SK-N-SH (cell line): ENCODE data around the gene ISYNA1. TPM values are rescaled to one million over a fixed set of nuclear protein-coding genes. Genes with fewer than 3 reads are reported as not detected.
A peak's percentile ranks its signal among the peaks of the same experiment; 100 is the strongest.

ENCODE experiments used
- CTCF ChIA-PET: fragments of 300-600, 350-600 bp; formaldehyde crosslinking; extraction: SDS; loops from one replicate; lab custom pipeline; 2021; lab: Yijun Ruan, JAX
- POLR2A ChIA-PET: fragments of 350-600 bp; sonication (Branson Sonifier 250); formaldehyde crosslinking; extraction: SDS; loops from one replicate; lab custom pipeline; 2020; ENCODE audit warnings: antibody characterized with exemption, inconsistent platforms; lab: Yijun Ruan, JAX
- DNase-seq: peaks from one replicate; pipeline ENCODE4 v3.0.0; 2012
- H2AFZ ChIP-seq: fragments of 200-600 bp; sonication (generic); 2 replicates; pipeline ENCODE4 v1.8.1; 2016; ENCODE audit warnings: antibody characterized with exemption, mild to moderate bottlenecking, low read depth
- H3F3A ChIP-seq: fragments of 200-600 bp; sonication (generic); replicated peaks from 2 replicates; pipeline ENCODE3; 2016; ENCODE audit warnings: antibody characterized with exemption, mild to moderate bottlenecking; ENCODE audit not compliant: insufficient read depth
- H3K27ac ChIP-seq, 2 experiments: fragments of 200-500 bp in 1 of 2; fragments of 200-600 bp in 1 of 2; sonication (Bioruptor generic) in 1 of 2; sonication (generic), shearing (Covaris generic) in 1 of 2; 2 replicates each; pipeline versions ENCODE4 v1.5.1 to v1.6.1; 2014 to 2016; ENCODE audit warnings: low read depth in 2 of 2, inconsistent platforms in 1 of 2, low read length in 1 of 2, mild to moderate bottlenecking in 1 of 2, mixed read lengths in 1 of 2
- H3K27me3 ChIP-seq: fragments of 200-600 bp; sonication (generic), shearing (Covaris generic); 2 replicates; pipeline ENCODE4 v1.6.1; 2016; ENCODE audit warnings: mixed run types; ENCODE audit not compliant: insufficient read depth
- H3K36me3 ChIP-seq, 2 experiments: fragments of 200-500 bp in 1 of 2; fragments of 200-600 bp in 1 of 2; sonication (Bioruptor generic) in 1 of 2; sonication (generic) in 1 of 2; replicated peaks in 1 of 2; 2 replicates each; pipeline versions ENCODE3 to v1.5.1; 2014 to 2016; ENCODE audit warnings: low read length in 1 of 2, mild to moderate bottlenecking in 1 of 2; ENCODE audit not compliant: insufficient read depth in 2 of 2, control insufficient read depth in 1 of 2
- H3K4me1 ChIP-seq, 2 experiments: fragments of 200-500 bp in 1 of 2; fragments of 200-600 bp in 1 of 2; sonication (Bioruptor generic) in 1 of 2; sonication (generic), shearing (Covaris generic) in 1 of 2; 2 replicates each; pipeline versions ENCODE4 v1.5.1 to v1.6.1; 2014 to 2016; ENCODE audit warnings: low read depth in 1 of 2, low read length in 1 of 2, mixed run types in 1 of 2; ENCODE audit not compliant: insufficient read depth in 2 of 2, control insufficient read depth in 1 of 2
- H3K4me2 ChIP-seq: fragments of 200-600 bp; sonication (generic), shearing (Covaris generic); 2 replicates; pipeline ENCODE4 v1.6.1; 2017; ENCODE audit warnings: mixed run types
- H3K4me3 ChIP-seq, 2 experiments: fragments of 200-500 bp in 1 of 2; fragments of 200-600 bp in 1 of 2; sonication (Bioruptor generic) in 1 of 2; sonication (generic), shearing (Covaris generic) in 1 of 2; 2 replicates each; pipeline versions ENCODE4 v1.5.1 to v1.8.1; 2014 to 2016; ENCODE audit warnings: low read depth in 2 of 2, inconsistent platforms in 1 of 2, low read length in 1 of 2, mild to moderate bottlenecking in 1 of 2, mixed read lengths in 1 of 2, moderate library complexity in 1 of 2
- H3K79me2 ChIP-seq: fragments of 200-600 bp; sonication (generic); 2 replicates; pipeline ENCODE4 v1.8.1; 2017; ENCODE audit warnings: mild to moderate bottlenecking; ENCODE audit not compliant: insufficient read depth
- H3K9ac ChIP-seq: fragments of 200-600 bp; sonication (generic); 2 replicates; pipeline ENCODE4 v1.6.1; 2017; ENCODE audit warnings: mixed run types
- H3K9me2 ChIP-seq: fragments of 200-600 bp; sonication (generic); 2 replicates; pipeline ENCODE4 v1.6.1; 2017; ENCODE audit warnings: mixed run types
- H3K9me3 ChIP-seq: fragments of 200-600 bp; sonication (generic); 2 replicates; pipeline ENCODE4 v1.6.1; 2017; ENCODE audit warnings: mixed run types, mild to moderate bottlenecking, moderate library complexity
- H4K20me1 ChIP-seq: fragments of 200-600 bp; sonication (generic); 2 replicates; pipeline ENCODE4 v1.6.1; 2017; ENCODE audit warnings: mild to moderate bottlenecking, mixed run types; ENCODE audit not compliant: insufficient read depth
- CHD2 ChIP-seq: fragments of 150-350 bp; IDR thresholded peaks from 2 replicates; pipeline ENCODE4 v1.6.1; 2018; ENCODE audit warnings: low read length; ENCODE audit not compliant: partially characterized antibody
- EP300 ChIP-seq, 2 experiments: IDR thresholded peaks; 2 replicates each; pipeline versions ENCODE4 v1.4.0 to v1.6.1; 2012; ENCODE audit warnings: borderline replicate concordance in 1 of 2, low read depth in 1 of 2, low read length in 1 of 2
- EZH2phosphoT487 ChIP-seq: fragments of 200-600 bp; sonication (generic); IDR thresholded peaks from 2 replicates; pipeline ENCODE4 v1.6.1; 2017; ENCODE audit warnings: low read depth, mixed run types, mild to moderate bottlenecking, antibody characterized with exemption, moderate library complexity, borderline replicate concordance
- FOSL2 ChIP-seq: IDR thresholded peaks from 2 replicates; pipeline ENCODE4 v1.4.0; 2012; ENCODE audit warnings: low read depth, mild to moderate bottlenecking, moderate library complexity, borderline replicate concordance
- FOXJ3 ChIP-seq: sonication (generic); formaldehyde crosslinking; IDR thresholded peaks from 2 replicates; pipeline ENCODE4 v1.5.1; 2020; ENCODE audit warnings: mild to moderate bottlenecking, missing genetic modification reagents
- IRF3 ChIP-seq: fragments of 150-350 bp; IDR thresholded peaks from 2 replicates; pipeline ENCODE4 v1.6.1; 2016; ENCODE audit warnings: mild to moderate bottlenecking, low read depth, low read length
- JUND ChIP-seq: IDR thresholded peaks from 2 replicates; pipeline ENCODE4 v1.4.0; 2012
- MAX ChIP-seq: IDR thresholded peaks from 2 replicates; pipeline ENCODE4 v1.4.0; 2012; ENCODE audit warnings: low read depth
- MXI1 ChIP-seq: IDR thresholded peaks from 2 replicates; pipeline ENCODE4 v1.6.1; 2012; ENCODE audit warnings: mild to moderate bottlenecking, low read depth, low read length, improper control_type of control experiment
- NFIC ChIP-seq: IDR thresholded peaks from 2 replicates; pipeline ENCODE4 v1.4.0; 2012; ENCODE audit warnings: borderline replicate concordance
- POLR2AphosphoS5 ChIP-seq: IDR thresholded peaks from 2 replicates; pipeline ENCODE4 v1.6.1; 2012; ENCODE audit warnings: low read depth, low read length
- RAD21 ChIP-seq: IDR thresholded peaks from 2 replicates; pipeline ENCODE4 v1.6.1; 2012; ENCODE audit warnings: mild to moderate bottlenecking, low read length
- RCOR1 ChIP-seq: fragments of 150-350 bp; IDR thresholded peaks from 2 replicates; pipeline ENCODE4 v1.6.1; 2017; ENCODE audit warnings: antibody characterized with exemption, low read length
- REST ChIP-seq: IDR thresholded peaks from 2 replicates; pipeline ENCODE4 v1.6.1; 2012; ENCODE audit warnings: mild to moderate bottlenecking, low read depth, low read length, moderate library complexity
- SMC3 ChIP-seq: IDR thresholded peaks from 2 replicates; pipeline ENCODE4 v1.6.1; 2012; ENCODE audit warnings: low read depth, low read length, improper control_type of control experiment
- TAF1 ChIP-seq: IDR thresholded peaks from 2 replicates; pipeline ENCODE4 v1.6.1; 2012; ENCODE audit warnings: low read depth, mild to moderate bottlenecking, low read length, moderate library complexity, borderline replicate concordance
- TCF12 ChIP-seq: IDR thresholded peaks from 2 replicates; pipeline ENCODE4 v1.4.0; 2012
- TEAD4 ChIP-seq: IDR thresholded peaks from 2 replicates; pipeline ENCODE4 v1.4.0; 2012; ENCODE audit warnings: mild to moderate bottlenecking, borderline replicate concordance; ENCODE audit not compliant: insufficient read depth
- YY1 ChIP-seq: IDR thresholded peaks from 2 replicates; pipeline ENCODE4 v1.4.0; 2012; ENCODE audit warnings: low read depth, mild to moderate bottlenecking
- WGBS: methylation state at CpG from one replicate; pipeline ENCODE4 v1.1.6; 2017; ENCODE audit warnings: low lambda C conversion rate; 5-methylcytosine and 5-hydroxymethylcytosine counted together
- polyA plus RNA-seq, 3 experiments: library from polyadenylated mRNA; depleted of rRNA; stranded (reverse); fragments of >200 nt; gene quantifications; 2 replicates each; pipeline ENCODE4 v1.2.3, GENCODE V29; 2012

ISYNA1 gene
- polyA plus RNA-seq, 1 of the 3 experiments (the other 2 are of a cell fraction), result 48.0 TPM

- peak; percentile 13; the same call in 1 of the 2 replicates for TF ChIP-seq POLR2AphosphoS5
- no peak for TF ChIP-seq EP300 (IDR thresholded peaks at IDR 0.05; ENCODE audit: borderline replicate concordance in 1 of 2, low read depth in 1 of 2, low read length in 1 of 2)
- no peak for TF ChIP-seq YY1
- WGBS, result 86% methylated on average over 6 of the region's 6 CpGs
- no peaks in the 10 kb centered on the region for H3K9me2 ChIP-seq
- H3K4me1 ChIP-seq, result peaks cover 0 to 9% of the 10 kb centered on the region in 2 experiments; a peak in 1 of 4 replicates
- H3K9me3 ChIP-seq, result no peaks in the 10 kb centered on the region
- ChIA-PET CTCF (interaction anchor here (1.4 to 8.6 kb wide), 10 partner anchors 10 to 111 kb away, joined by 6 to 160 read pairs (median 36); partner anchors contain the start of genes JUND and SSBP4), POLR2A (no interaction called here)
- DNase-seq, result no peak
- no peak overlapping the region for H3K27ac ChIP-seq
- no peaks in the 10 kb centered on the region for H3K27me3 ChIP-seq
- H2AFZ ChIP-seq, result no peak overlapping the region
- H3K4me3 ChIP-seq, result no peak overlapping the region
- peaks cover 3 to 6% of the 10 kb centered on the region in 2 experiments for H3K36me3 ChIP-seq
- peaks cover 9% of the 10 kb centered on the region for H3K79me2 ChIP-seq
- H4K20me1 ChIP-seq, result no peaks in the 10 kb centered on the region; the same call in 1 of the 2 replicates
- H3F3A ChIP-seq, result peaks cover 18% of the 10 kb centered on the region
- no peak overlapping the region for H3K9ac ChIP-seq
- H3K4me2 ChIP-seq, result no peak overlapping the region
Measured at GRCh38 chr19:18390065-18390907, 47.6 kb downstream of the ISYNA1 start.

- H3K4me2 ChIP-seq, result no peak overlapping the region
- H3K27ac ChIP-seq, result no peak overlapping the region
- no peak for DNase-seq
- H3K4me1 ChIP-seq, result peaks cover 0 to 9% of the 10 kb centered on the region in 2 experiments; a peak in 1 of 4 replicates
- ChIA-PET CTCF (interaction anchor here (1.4 to 8.6 kb wide), 11 partner anchors 10 to 110 kb away, joined by 4 to 160 read pairs (median 35); partner anchors contain the start of genes JUND and SSBP4), POLR2A (interaction anchor here (1.2 kb wide), 1 partner anchor 30 kb away, joined by 3 read pairs; the partner anchor contains the start of gene SSBP4)
- no peak overlapping the region for H3K4me3 ChIP-seq
- peaks cover 9% of the 10 kb centered on the region for H3K79me2 ChIP-seq
- H3K9me3 ChIP-seq, result no peaks in the 10 kb centered on the region
- H3F3A ChIP-seq, result peaks cover 18% of the 10 kb centered on the region
- H4K20me1 ChIP-seq, result no peaks in the 10 kb centered on the region; the same call in 1 of the 2 replicates
- no peak overlapping the region for H2AFZ ChIP-seq
- no peak overlapping the region for H3K9ac ChIP-seq
- H3K9me2 ChIP-seq, result no peaks in the 10 kb centered on the region
- H3K36me3 ChIP-seq, result peaks cover 3 to 6% of the 10 kb centered on the region in 2 experiments
- no peaks in the 10 kb centered on the region for H3K27me3 ChIP-seq
- no peak for TF ChIP-seq MAX
- TF ChIP-seq TCF12, result no peak
- no peak for TF ChIP-seq SMC3
- TF ChIP-seq EZH2phosphoT487, result no peak
- TF ChIP-seq FOXJ3, result no peak
- no peak for TF ChIP-seq JUND
- TF ChIP-seq MXI1, result no peak
- no peak for TF ChIP-seq POLR2AphosphoS5
- no peak for TF ChIP-seq CHD2
- TF ChIP-seq REST, result no peak
- TF ChIP-seq TAF1, result no peak
- TF ChIP-seq RAD21, result no peak
- TF ChIP-seq NFIC, result no peak
- TF ChIP-seq IRF3, result no peak
- TF ChIP-seq FOSL2, result no peak
- no peak for TF ChIP-seq RCOR1
- TF ChIP-seq TEAD4, result no peak
- no peak for TF ChIP-seq EP300 (IDR thresholded peaks at IDR 0.05; ENCODE audit: borderline replicate concordance in 1 of 2, low read depth in 1 of 2, low read length in 1 of 2)
- no peak for TF ChIP-seq YY1
Measured at GRCh38 chr19:18389726-18390064, 48.2 kb downstream of the ISYNA1 start.
